Osteocyte (in vitro differentiated cells): Measurements from ENCODE around the gene TMPRSS4. TPM values are rescaled to one million over a fixed set of nuclear protein-coding genes. Genes with fewer than 3 reads are reported as not detected.

Experiments
- DNase-seq: peaks from one replicate; pipeline ENCODE4 v3.0.0; 2021; ENCODE audit warnings: mixed read lengths; ENCODE audit not compliant: unreplicated experiment; ENCODE audit errors: extremely low spot score
- H3K27ac Mint-ChIP-seq: one replicate; pipeline ENCODE4 v1.8.0; 2021; ENCODE audit warnings: mild to moderate bottlenecking, mixed read lengths; ENCODE audit not compliant: unreplicated experiment
- H3K27me3 Mint-ChIP-seq: one replicate; pipeline ENCODE4 v1.8.0; 2021; ENCODE audit warnings: mixed read lengths; ENCODE audit not compliant: unreplicated experiment
- H3K36me3 Mint-ChIP-seq: one replicate; pipeline ENCODE4 v1.8.0; 2021; ENCODE audit warnings: mixed read lengths; ENCODE audit not compliant: unreplicated experiment
- H3K4me1 Mint-ChIP-seq: one replicate; pipeline ENCODE4 v1.8.0; 2021; ENCODE audit warnings: mixed read lengths; ENCODE audit not compliant: unreplicated experiment
- H3K4me3 Mint-ChIP-seq: one replicate; pipeline ENCODE4 v1.8.0; 2021; ENCODE audit warnings: mild to moderate bottlenecking, moderate library complexity, mixed read lengths; ENCODE audit not compliant: unreplicated experiment
- H3K9me3 Mint-ChIP-seq: one replicate; pipeline ENCODE4 v1.8.0; 2021; ENCODE audit warnings: mixed read lengths; ENCODE audit not compliant: unreplicated experiment
- total RNA-seq: library from RNA; stranded (reverse); gene quantifications from 2 replicates; pipeline ENCODE4 v1.2.1, GENCODE V29; 2021
- TF ChIP-seq, protein P1 (sequence below): fragments of 200-600 bp; sonication (generic); IDR thresholded peaks from 2 replicates; pipeline ENCODE4 v1.5.0; 2021; ENCODE audit warnings: antibody characterized with exemption, mild to moderate bottlenecking, moderate library complexity

The TMPRSS4 gene
- total RNA-seq, 1 donor from 2014 or later: not detected

DNA sequence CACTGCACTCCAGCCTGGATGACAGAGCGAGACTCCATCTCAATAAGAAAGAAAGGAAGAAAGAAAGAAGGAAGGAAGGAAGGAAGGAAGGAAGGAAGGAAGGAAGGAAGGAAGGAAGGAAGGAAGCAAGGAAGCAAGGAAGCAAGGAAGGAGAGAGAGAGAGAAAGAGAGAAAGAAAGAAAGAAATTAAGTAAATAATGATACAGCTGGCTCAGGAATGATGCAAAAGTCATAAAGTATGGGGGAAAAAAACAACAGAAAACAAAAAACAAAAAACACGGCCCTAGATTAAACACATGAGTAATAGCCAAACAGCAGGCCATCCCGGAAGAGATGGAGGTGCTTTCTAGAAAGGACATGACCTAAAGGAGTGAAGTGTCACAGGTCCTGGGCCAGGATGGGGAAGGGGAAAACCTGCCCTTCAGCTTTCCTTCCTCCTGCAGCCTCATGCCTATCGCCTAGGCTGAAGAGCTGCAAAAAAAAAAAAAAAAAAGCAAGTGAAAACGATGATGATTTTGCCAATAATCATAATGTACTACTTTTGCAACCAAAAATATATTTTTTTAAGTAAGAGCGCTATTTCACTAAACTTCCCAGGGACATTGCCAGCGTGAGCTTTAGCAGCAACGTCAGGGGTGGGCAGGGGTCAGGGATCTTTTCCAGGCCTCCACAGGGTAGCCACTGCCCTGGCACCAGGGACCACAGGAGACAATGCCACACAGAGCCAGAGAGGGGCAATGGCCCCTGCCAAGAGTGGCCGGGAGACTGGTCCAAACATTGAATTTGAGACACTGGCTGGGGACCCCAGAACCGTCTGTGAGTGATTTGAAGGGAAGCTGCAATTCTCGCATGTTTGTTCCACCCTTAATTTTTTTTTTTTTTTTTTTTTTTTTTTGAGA lies 28.2 kb upstream of the TMPRSS4 start:
- Mint-ChIP-seq H3K4me3 (no peak overlapping the region), H3K9me3 (no peaks in the 10 kb centered on the region), H3K4me1 (no peaks in the 10 kb centered on the region), H3K27ac (no peak overlapping the region), H3K27me3 (peaks cover 21% of the 10 kb centered on the region), H3K36me3 (no peaks in the 10 kb centered on the region)
- peak; percentile 76 for DNase-seq
- TF ChIP-seq, protein P1, sequence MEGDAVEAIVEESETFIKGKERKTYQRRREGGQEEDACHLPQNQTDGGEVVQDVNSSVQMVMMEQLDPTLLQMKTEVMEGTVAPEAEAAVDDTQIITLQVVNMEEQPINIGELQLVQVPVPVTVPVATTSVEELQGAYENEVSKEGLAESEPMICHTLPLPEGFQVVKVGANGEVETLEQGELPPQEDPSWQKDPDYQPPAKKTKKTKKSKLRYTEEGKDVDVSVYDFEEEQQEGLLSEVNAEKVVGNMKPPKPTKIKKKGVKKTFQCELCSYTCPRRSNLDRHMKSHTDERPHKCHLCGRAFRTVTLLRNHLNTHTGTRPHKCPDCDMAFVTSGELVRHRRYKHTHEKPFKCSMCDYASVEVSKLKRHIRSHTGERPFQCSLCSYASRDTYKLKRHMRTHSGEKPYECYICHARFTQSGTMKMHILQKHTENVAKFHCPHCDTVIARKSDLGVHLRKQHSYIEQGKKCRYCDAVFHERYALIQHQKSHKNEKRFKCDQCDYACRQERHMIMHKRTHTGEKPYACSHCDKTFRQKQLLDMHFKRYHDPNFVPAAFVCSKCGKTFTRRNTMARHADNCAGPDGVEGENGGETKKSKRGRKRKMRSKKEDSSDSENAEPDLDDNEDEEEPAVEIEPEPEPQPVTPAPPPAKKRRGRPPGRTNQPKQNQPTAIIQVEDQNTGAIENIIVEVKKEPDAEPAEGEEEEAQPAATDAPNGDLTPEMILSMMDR: no peak

DNA sequence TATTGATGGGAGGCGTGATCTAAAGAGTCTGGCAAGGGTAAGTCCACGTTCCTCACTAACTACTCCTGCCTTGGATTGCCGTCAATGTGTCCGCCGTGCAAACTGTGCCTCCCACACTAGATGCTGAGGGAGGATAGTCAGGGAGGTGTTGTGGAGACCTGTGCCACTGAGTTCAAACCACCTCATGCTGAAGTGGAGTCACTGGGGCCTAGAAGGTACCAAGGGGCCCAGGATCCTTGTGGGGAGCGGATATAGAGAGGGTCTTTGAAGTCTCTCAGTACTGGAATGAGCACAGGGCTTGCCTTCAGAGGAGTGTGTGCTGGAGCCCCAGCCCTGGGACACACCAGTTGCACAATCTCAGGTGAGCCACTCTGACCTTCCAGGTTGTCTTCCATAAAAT lies 27.1 kb upstream of the TMPRSS4 start:
- TF ChIP-seq, protein P1: no peak
- H3K36me3 Mint-ChIP-seq: no peaks in the 10 kb centered on the region
- H3K4me1 Mint-ChIP-seq: no peaks in the 10 kb centered on the region
- no peaks in the 10 kb centered on the region for H3K9me3 Mint-ChIP-seq
- peaks cover 17% of the 10 kb centered on the region for H3K27me3 Mint-ChIP-seq
- no peak overlapping the region for H3K27ac Mint-ChIP-seq
- H3K4me3 Mint-ChIP-seq: no peak overlapping the region
- peak; percentile 69 for DNase-seq

DNA sequence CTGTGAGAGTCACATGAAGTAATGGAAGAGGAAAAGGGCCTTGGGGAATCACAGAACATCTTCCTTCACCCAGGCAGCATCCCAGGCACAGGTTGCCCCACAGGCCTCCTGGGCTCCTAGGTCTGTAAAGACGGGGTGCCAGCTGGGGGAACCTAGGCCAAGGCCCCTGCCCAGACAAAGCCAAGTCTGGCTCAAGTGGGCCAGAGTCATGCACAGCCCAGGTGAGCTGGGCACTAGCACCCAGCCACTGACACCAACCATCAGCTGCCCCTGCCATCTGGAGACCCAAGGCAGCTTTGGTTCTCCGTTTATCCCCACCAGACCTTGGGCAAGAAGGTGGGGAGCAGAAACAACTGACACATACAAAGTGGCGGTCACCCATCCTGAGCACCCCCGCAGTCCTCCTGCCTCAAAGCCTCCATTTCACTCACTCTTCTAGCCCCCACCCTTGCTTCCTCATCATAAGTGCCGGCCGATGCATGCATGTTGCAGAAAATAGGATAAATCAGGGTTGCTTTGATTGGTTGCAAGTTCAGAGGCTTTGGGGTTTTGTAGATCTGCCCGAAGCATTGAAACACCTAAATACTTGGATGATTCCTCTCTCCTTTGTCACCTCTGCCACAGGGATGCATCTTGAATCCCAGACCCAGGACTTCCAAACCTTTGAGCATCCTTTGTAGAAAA lies 26.5 kb upstream of the TMPRSS4 start:
- Mint-ChIP-seq H3K36me3 (no peaks in the 10 kb centered on the region), H3K4me1 (no peaks in the 10 kb centered on the region), H3K9me3 (no peaks in the 10 kb centered on the region), H3K27me3 (peaks cover 16% of the 10 kb centered on the region), H3K27ac (no peak overlapping the region), H3K4me3 (no peak overlapping the region)
- peak; percentile 63 for DNase-seq
- TF ChIP-seq, protein P1: no peak

DNA sequence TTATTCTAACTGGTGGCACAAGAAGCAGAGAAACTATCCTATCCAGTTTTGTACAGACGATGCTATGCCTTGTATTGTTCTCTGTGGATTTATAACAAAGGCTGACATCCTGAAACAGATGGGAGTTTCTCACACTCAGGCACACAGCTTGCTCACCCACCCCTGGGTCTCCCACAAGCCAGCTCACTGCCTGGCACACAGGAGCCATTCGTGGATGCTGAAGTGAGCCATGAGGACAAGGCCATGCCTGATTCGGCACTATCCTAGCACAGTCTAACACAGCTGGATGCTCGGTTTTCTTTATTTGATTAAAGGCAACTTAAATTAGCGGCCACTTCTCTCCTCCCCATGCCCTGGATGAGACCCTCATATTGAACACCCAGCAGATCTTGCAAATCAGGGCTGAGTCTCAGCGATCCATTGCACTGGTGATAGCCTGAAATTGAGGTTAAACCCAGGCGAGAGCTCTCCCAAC lies 25.7 kb upstream of the TMPRSS4 start:
- Mint-ChIP-seq H3K27me3 (peaks cover 13% of the 10 kb centered on the region), H3K27ac (no peak overlapping the region), H3K36me3 (no peaks in the 10 kb centered on the region), H3K4me3 (no peak overlapping the region), H3K9me3 (no peaks in the 10 kb centered on the region), H3K4me1 (no peaks in the 10 kb centered on the region)
- peak; percentile 38 for DNase-seq
- TF ChIP-seq, protein P1: no peak
